ENCODE results near the gene ETV5. TPM values are rescaled to one million over a fixed set of nuclear protein-coding genes. Genes with fewer than 3 reads are reported as not detected.

Gene ETV5
- total and polyA plus RNA-seq, 9 of the 15 experiments (the other 6 are each of a cell fraction or from before 2014, with no cell fraction given) = 9.2 to 25.9 (median 15.9) TPM

- no peak overlapping the region for H3K9ac ChIP-seq (ENCODE audit: insufficient read depth in 1 of 2, low read depth in 2 of 2, low read length in 2 of 2)
- no peaks in the 10 kb centered on the region for H3K9me1 ChIP-seq (ENCODE audit: control insufficient read depth, insufficient read depth, low read length)
- ChIA-PET CTCF (ENCODE audit: low intra/inter-chr PET ratio) (no interaction called here), POLR2A (no interaction called here)
- BruUV-seq (replicated peaks) = no TSS peak
- no peak for FAIRE-seq
- no peak overlapping the region for H3K27ac ChIP-seq (ENCODE audit: extremely low read depth, low read depth, low read length)
- no peak overlapping the region for H3K4me2 ChIP-seq (ENCODE audit: insufficient read depth, low read length)
- no peak overlapping the region for H3K4me3 ChIP-seq
- peaks cover 25% of the 10 kb centered on the region; the same call in 2 of the 3 replicates for H3K36me3 ChIP-seq (ENCODE audit: control insufficient read depth, insufficient read depth, low read length)
- 29% methylated on average over 3 of the region's 3 CpGs for WGBS (ENCODE audit: insufficient coverage, low coverage, missing lambda C conversion rate)
- in situ Hi-C loops (cut with MboI) (loop anchor here (25.0 kb wide), 1 partner anchor 1398 kb away; no protein-coding TSS in a partner anchor), intact Hi-C loops (cut with micrococcal nuclease) (no loop called here)
- no peak overlapping the region for H2AFZ ChIP-seq (ENCODE audit: low read depth, low read length)
- H3K79me2 ChIP-seq (ENCODE audit: control insufficient read depth, insufficient read depth, low read length) = no peaks in the 10 kb centered on the region
- no peaks in the 10 kb centered on the region for H4K20me1 ChIP-seq (replicated peaks; ENCODE audit: control insufficient read depth, insufficient read depth, low read length)
- H3K9me3 ChIP-seq (replicated peaks; ENCODE audit: control insufficient read depth, insufficient read depth, low read depth, low read length) = no peaks in the 10 kb centered on the region
- DNase-seq (ENCODE audit: extremely low read depth in 1 of 4, low spot score in 3 of 4) = no peak
- no peak for ATAC-seq
- H3K27me3 ChIP-seq (ENCODE audit: control insufficient read depth in 2 of 2, insufficient read depth in 2 of 2, low read length in 2 of 2) = no peaks in the 10 kb centered on the region
- TF ChIP-seq FOSL1 (tag; conservative IDR thresholded peaks at IDR 0.05) (0 out of 2 replicates have a peak, but pooled peaks have one; percentile 17), ZNF143 (CRISPR knock-in tag; IDR thresholded peaks at IDR 0.05) (no peak), TEAD4 (IDR thresholded peaks at IDR 0.05; ENCODE audit: low read length) (0 out of 2 replicates have a peak, but pooled peaks have one; percentile 11), TEAD4 (CRISPR knock-in tag; IDR thresholded peaks at IDR 0.05; ENCODE audit: borderline replicate concordance) (no peak), CBFA2T3 (IDR thresholded peaks at IDR 0.05) (0 out of 2 replicates have a peak, but pooled peaks have one; percentile 7), L3MBTL2 (IDR thresholded peaks at IDR 0.05) (no peak), ESRRA (IDR thresholded peaks at IDR 0.05; ENCODE audit: borderline replicate concordance, low read depth) (peak; percentile 15; the same call in 1 of the 2 replicates)
- peaks cover 0 to 8% of the 10 kb centered on the region in 2 experiments; a peak in 2 of 5 replicates for H3K4me1 ChIP-seq (replicated peaks in 1 of 2; ENCODE audit: control insufficient read depth in 2 of 2, insufficient read depth in 2 of 2, low read length in 2 of 2)
Observed at GRCh38 chr3:186060222-186060621, 48.7 kb downstream of the ETV5 start.

GRCh38 chr3:186059192-186059591, 49.7 kb downstream of the ETV5 start:
- Histone ChIP-seq H3K27ac (ENCODE audit: extremely low read depth, low read depth, low read length) (no peak overlapping the region), H2AFZ (ENCODE audit: low read depth, low read length) (no peak overlapping the region), H3K9me1 (ENCODE audit: control insufficient read depth, insufficient read depth, low read length) (no peaks in the 10 kb centered on the region), H3K36me3 (ENCODE audit: control insufficient read depth, insufficient read depth, low read length) (peaks cover 18% of the 10 kb centered on the region; the same call in 2 of the 3 replicates), H3K9me3 (replicated peaks; ENCODE audit: control insufficient read depth, insufficient read depth, low read depth, low read length) (no peaks in the 10 kb centered on the region), H4K20me1 (replicated peaks; ENCODE audit: control insufficient read depth, insufficient read depth, low read length) (no peaks in the 10 kb centered on the region), H3K4me2 (ENCODE audit: insufficient read depth, low read length) (no peak overlapping the region), H3K27me3 (ENCODE audit: control insufficient read depth in 2 of 2, insufficient read depth in 2 of 2, low read length in 2 of 2) (no peaks in the 10 kb centered on the region), H3K79me2 (ENCODE audit: control insufficient read depth, insufficient read depth, low read length) (no peaks in the 10 kb centered on the region), H3K4me3 (no peak overlapping the region), H3K9ac (ENCODE audit: insufficient read depth in 1 of 2, low read depth in 2 of 2, low read length in 2 of 2) (no peak overlapping the region), H3K4me1 (replicated peaks in 1 of 2; ENCODE audit: control insufficient read depth in 2 of 2, insufficient read depth in 2 of 2, low read length in 2 of 2) (peaks cover 0 to 8% of the 10 kb centered on the region in 2 experiments; a peak in 2 of 5 replicates)
- CTCF ChIA-PET (ENCODE audit: low intra/inter-chr PET ratio) = no interaction called here
- intact Hi-C loops (cut with micrococcal nuclease) (no loop called here), in situ Hi-C loops (cut with MboI) (loop anchor here (25.0 kb wide), 1 partner anchor 1397 kb away; no protein-coding TSS in a partner anchor)
- BruUV-seq (replicated peaks) = no TSS peak
- no peak for FAIRE-seq
- no peak for TF ChIP-seq EWSR1 (IDR thresholded peaks at IDR 0.05; ENCODE audit: borderline replicate concordance, low read depth, partially characterized antibody)
- TF ChIP-seq NFIC (IDR thresholded peaks at IDR 0.05) = no peak
- no peak for TF ChIP-seq POLR2G (IDR thresholded peaks at IDR 0.05; ENCODE audit: low read depth, low read length)
- no peak for TF ChIP-seq ZBED1 (IDR thresholded peaks at IDR 0.05)
- TF ChIP-seq NCOA2 (IDR thresholded peaks at IDR 0.05; ENCODE audit: partially characterized antibody in 2 of 2) = no peak
- TF ChIP-seq ELK1 (CRISPR knock-in tag; IDR thresholded peaks at IDR 0.05) = no peak
- no peak for TF ChIP-seq PHB2 (IDR thresholded peaks at IDR 0.05; ENCODE audit: low read depth)
- TF ChIP-seq TAF9B (IDR thresholded peaks at IDR 0.05; ENCODE audit: partially characterized antibody) = no peak
- no peak for TF ChIP-seq TCF7 (IDR thresholded peaks at IDR 0.05; ENCODE audit: borderline replicate concordance)
- no peak for TF ChIP-seq ETV1 (tag; conservative IDR thresholded peaks at IDR 0.05; ENCODE audit: low read depth)
- POLR2A ChIA-PET = no interaction called here
- ATAC-seq = no peak
- WGBS (ENCODE audit: insufficient coverage, low coverage, missing lambda C conversion rate) = 62% methylated on average over 6 of the region's 6 CpGs
- DNase-seq (ENCODE audit: extremely low read depth in 1 of 4, low spot score in 3 of 4) = no peak

Data from K562 (cell line).